ENCODE measurements around the gene LIN37. TPM values are rescaled to one million over a fixed set of nuclear protein-coding genes. Genes with fewer than 3 reads are reported as not detected.

The LIN37 gene
- total and polyA plus RNA-seq, 8 donors = 1.7 to 44.0 (median 4.5) TPM

DNA sequence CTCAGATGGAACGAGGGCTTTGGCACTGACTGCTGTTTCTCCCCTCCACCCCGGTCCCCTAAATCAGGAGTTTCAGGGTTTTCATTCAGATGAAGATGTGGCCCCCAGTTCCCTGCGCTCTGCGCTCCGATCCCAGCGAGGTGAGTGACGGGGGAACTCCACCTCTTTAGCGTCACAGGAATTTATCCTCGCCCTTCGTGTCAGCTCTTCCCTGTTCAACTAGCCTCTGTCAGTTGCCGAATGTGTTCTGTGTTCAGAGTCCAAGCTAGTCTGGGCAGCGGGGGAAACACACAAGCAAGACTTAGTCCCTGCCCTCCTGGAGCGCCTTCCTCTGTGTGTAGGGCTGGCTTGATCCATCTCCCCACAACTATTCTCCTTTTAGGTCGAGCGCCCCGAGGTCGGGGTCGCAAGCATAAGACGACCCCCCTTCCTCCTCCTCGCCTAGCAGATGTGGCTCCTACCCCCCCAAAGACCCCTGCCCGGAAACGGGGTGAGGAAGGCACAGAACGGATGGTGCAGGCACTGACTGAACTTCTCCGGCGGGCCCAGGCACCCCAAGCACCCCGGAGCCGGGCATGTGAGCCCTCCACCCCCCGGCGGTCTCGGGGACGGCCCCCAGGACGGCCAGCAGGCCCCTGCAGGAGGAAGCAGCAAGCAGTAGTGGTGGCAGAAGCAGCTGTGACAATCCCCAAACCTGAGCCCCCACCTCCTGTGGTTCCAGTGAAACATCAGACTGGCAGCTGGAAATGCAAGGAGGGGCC, 28.8 kb upstream of the LIN37 start:
- intact Hi-C loops (cut with DNase I) = loop anchor here in 1 of 3 donors (10.0 kb wide), 1 partner anchor 175 kb away; the partner anchor contains the start of gene TMEM147
- H3K27ac ChIP-seq = no peak overlapping the region

DNA sequence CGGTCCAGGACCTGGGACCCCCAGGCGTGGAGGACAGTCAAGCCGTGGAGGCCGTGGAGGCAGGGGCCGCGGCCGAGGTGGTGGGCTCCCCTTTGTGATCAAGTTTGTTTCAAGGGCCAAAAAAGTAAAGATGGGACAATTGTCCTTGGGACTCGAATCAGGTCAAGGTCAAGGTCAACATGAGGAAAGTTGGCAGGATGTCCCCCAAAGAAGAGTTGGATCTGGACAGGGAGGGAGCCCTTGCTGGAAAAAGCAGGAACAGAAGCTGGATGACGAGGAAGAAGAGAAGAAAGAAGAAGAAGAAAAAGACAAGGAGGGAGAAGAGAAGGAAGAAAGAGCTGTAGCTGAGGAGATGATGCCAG, 28.2 kb upstream of the LIN37 start:
- no peak for FAIRE-seq
- no peak for ATAC-seq
- no peak overlapping the region for H3K27ac ChIP-seq
- H3K9me3 ChIP-seq = no peaks in the 10 kb centered on the region
- H3K4me3 ChIP-seq = no peak overlapping the region
- WGBS, 2 donors = 83 to 87% methylated on average over 9 of the region's 9 CpGs
- DNase-seq = no peak
- H3K4me1 ChIP-seq = peaks cover 6 to 15% (median 8%) of the 10 kb centered on the region in 3 donors
- intact Hi-C loops (cut with DNase I) = loop anchor here in 1 of 3 donors (10.0 kb wide), 1 partner anchor 175 kb away; the partner anchor contains the start of gene TMEM147
- no peaks in the 10 kb centered on the region for H3K27me3 ChIP-seq
- peaks cover 8 to 36% (median 32%) of the 10 kb centered on the region in 3 donors for H3K36me3 ChIP-seq
- TF ChIP-seq, protein P1, sequence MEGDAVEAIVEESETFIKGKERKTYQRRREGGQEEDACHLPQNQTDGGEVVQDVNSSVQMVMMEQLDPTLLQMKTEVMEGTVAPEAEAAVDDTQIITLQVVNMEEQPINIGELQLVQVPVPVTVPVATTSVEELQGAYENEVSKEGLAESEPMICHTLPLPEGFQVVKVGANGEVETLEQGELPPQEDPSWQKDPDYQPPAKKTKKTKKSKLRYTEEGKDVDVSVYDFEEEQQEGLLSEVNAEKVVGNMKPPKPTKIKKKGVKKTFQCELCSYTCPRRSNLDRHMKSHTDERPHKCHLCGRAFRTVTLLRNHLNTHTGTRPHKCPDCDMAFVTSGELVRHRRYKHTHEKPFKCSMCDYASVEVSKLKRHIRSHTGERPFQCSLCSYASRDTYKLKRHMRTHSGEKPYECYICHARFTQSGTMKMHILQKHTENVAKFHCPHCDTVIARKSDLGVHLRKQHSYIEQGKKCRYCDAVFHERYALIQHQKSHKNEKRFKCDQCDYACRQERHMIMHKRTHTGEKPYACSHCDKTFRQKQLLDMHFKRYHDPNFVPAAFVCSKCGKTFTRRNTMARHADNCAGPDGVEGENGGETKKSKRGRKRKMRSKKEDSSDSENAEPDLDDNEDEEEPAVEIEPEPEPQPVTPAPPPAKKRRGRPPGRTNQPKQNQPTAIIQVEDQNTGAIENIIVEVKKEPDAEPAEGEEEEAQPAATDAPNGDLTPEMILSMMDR (IDR thresholded peaks at IDR 0.05) = no peak

More for the DNA sequence above, 28.8 kb upstream of the LIN37 start:
- ATAC-seq = no peak
- no peak for FAIRE-seq
- no peaks in the 10 kb centered on the region for H3K9me3 ChIP-seq
- H3K27me3 ChIP-seq = no peaks in the 10 kb centered on the region
- peak overlapping the region in 2 of 4 donors; percentile 89 to 92 for H3K4me3 ChIP-seq
- WGBS, 2 donors = 69 to 80% methylated on average over 30 to 32 of the region's 32 CpGs
- peak in 3 of 6 donors; percentile 42 to 70 (median 48) for DNase-seq
- H3K36me3 ChIP-seq = peaks cover 8 to 31% (median 27%) of the 10 kb centered on the region in 3 donors
- TF ChIP-seq, protein P1 (IDR thresholded peaks at IDR 0.05) = no peak
- peaks cover 6 to 15% (median 8%) of the 10 kb centered on the region in 3 donors for H3K4me1 ChIP-seq

DNA sequence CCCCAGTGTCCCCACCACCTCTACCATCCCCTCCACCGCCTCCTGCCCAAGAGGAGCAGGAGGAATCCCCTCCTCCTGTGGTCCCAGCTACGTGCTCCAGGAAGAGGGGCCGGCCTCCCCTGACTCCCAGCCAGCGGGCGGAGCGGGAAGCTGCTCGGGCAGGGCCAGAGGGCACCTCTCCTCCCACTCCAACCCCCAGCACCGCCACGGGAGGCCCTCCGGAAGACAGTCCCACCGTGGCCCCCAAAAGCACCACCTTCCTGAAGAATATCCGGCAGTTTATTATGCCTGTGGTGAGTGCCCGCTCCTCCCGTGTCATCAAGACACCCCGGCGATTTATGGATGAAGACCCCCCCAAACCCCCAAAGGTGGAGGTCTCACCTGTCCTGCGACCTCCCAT, 27.7 kb upstream of the LIN37 start:
- no peak overlapping the region for H3K4me3 ChIP-seq
- no peaks in the 10 kb centered on the region for H3K27me3 ChIP-seq
- TF ChIP-seq, protein P1 (IDR thresholded peaks at IDR 0.05) = no peak
- ATAC-seq (no peak), DNase-seq (peak in 3 of 6 donors; percentile 30 to 77 (median 45)), FAIRE-seq (no peak)
- intact Hi-C loops (cut with DNase I) = loop anchor here in 1 of 3 donors (10.0 kb wide), 1 partner anchor 176 kb away; the partner anchor contains the start of gene TMEM147
- H3K27ac ChIP-seq = no peak overlapping the region
- 87 to 89% methylated on average over 17 of the region's 17 CpGs for WGBS, 2 donors
- H3K36me3 ChIP-seq = peaks cover 8 to 41% (median 37%) of the 10 kb centered on the region in 3 donors
- peaks cover 3 to 11% (median 3%) of the 10 kb centered on the region in 3 donors for H3K4me1 ChIP-seq
- H3K9me3 ChIP-seq = no peaks in the 10 kb centered on the region

DNA sequence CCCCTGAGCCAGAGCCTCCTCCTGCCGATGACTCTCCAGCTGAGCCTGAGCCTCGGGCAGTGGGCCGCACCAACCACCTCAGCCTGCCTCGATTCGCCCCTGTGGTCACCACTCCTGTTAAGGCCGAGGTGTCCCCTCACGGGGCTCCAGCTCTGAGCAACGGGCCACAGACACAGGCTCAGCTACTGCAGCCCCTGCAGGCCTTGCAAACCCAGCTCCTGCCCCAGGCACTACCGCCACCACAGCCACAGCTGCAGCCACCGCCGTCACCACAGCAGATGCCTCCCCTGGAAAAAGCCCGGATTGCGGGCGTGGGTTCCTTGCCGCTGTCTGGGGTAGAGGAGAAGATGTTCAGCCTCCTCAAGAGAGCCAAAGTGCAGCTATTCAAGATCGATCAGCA, 27.0 kb upstream of the LIN37 start:
- TF ChIP-seq, protein P1 (IDR thresholded peaks at IDR 0.05) = no peak
- intact Hi-C loops (cut with DNase I) = loop anchor here in 1 of 3 donors (10.0 kb wide), 1 partner anchor 177 kb away; the partner anchor contains the start of gene TMEM147
- H3K27me3 ChIP-seq = no peaks in the 10 kb centered on the region
- peaks cover 8 to 49% (median 43%) of the 10 kb centered on the region in 3 donors for H3K36me3 ChIP-seq
- FAIRE-seq (no peak), DNase-seq (peak in 3 of 6 donors; percentile 15 to 65 (median 23)), ATAC-seq (no peak)
- H3K27ac ChIP-seq = no peak overlapping the region
- peaks cover 0 to 7% (median 0%) of the 10 kb centered on the region in 3 donors for H3K4me1 ChIP-seq
- H3K9me3 ChIP-seq = no peaks in the 10 kb centered on the region
- H3K4me3 ChIP-seq = no peak overlapping the region
- WGBS, 2 donors = 92 to 93% methylated on average over 16 of the region's 16 CpGs
